Left renal cortex interstitium (tissue), 4 donors: ENCODE data around the gene ELMO1. TPM values are rescaled to one million over a fixed set of nuclear protein-coding genes. Genes with fewer than 3 reads are reported as not detected.

Source experiments
- DNase-seq, 4 donors: peaks; one replicate each; pipeline ENCODE4 v3.0.0-alpha.2; 2013; ENCODE audit warnings: low read depth in 4 of 4, low spot score in 2 of 4, missing footprints in 1 of 4
- polyA plus RNA-seq, 4 donors: library from polyadenylated mRNA; unstranded; fragments of 120-200 nt; gene quantifications; one replicate each; pipeline ENCODE4 v1.2.1, GENCODE V29; 2013; ENCODE audit not compliant: insufficient read length in 4 of 4

Gene ELMO1
- polyA plus RNA-seq, 4 donors = 8.1 to 12.2 (median 9.6) TPM

DNA sequence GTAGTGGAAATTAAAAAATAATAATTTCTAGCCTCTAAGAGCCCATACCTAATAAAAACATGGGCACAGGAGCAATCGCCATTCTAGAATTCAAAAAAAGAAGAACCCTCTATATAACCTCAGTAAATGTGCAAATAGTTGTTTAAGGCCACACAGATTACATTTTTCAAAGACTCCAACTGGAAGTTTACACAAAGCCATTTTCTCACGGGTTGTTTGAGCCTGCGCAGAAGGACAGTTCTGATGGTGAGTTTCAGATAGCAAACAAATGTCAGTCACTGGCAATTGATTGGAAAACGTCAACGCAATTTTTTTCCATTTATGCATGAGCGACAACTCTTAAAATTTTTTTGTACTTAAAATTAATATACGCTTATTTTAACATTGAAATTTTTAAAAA is 23.0 kb upstream of the ELMO1 start:
- no peak for DNase-seq

DNA sequence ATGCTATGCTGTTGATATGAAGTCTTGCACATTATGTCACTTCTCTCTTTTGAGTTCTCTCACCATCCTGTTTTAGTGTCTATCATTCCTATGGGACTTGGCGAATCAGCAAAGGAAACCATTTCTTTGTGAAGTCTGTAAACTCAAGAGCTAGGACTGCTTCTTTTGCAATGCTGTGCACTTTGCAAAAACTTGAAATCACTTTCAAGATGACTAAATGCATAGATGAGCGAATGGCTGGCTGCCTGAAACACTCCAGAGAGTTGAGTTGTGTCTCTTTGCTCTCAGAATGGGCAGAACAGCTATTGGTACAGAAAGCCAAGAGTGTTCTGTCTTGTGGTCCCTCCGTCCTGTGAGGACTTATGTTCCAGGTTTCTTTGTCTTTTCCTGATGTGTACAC is 18.3 kb upstream of the ELMO1 start:
- DNase-seq = no peak

DNA sequence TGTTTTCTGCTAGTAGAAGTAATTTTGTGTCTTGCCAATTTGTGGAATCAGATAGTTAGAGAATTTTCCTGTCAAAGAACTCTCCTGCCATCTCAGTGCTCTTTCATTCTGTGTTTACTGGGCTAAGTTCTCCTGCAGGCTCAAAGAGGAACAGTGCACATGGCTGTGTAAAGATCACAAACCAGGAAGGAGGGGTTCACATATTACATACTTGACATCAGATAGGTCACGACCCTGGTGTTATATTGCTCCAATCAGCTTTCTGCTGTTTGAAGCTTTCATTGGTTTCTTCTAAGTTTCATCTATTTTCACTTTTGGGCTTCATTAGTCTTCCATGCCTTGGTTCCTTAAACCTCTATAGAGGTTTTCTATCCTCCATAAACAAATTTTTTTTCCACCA is 13.5 kb upstream of the ELMO1 start:
- no peak for DNase-seq

DNA sequence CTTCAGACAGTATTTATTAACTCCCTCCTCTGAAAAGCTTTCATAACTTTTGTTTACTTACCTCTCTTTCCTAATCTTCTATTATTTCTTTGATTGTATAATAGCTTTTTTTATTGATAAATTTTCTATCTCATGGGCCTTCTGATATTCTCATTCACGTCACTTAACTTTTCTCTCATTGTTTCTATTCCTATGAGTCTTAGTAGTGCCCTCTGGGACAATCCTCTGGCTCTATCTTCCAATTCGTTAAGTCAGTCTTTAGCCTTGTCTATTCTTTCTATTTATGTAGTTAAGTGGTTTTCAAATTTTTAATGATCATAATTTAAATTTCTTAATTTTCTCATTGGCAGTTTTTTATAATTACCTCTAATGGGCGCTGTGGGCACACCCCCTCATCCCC is 6.4 kb upstream of the ELMO1 start:
- no peak for DNase-seq

DNA sequence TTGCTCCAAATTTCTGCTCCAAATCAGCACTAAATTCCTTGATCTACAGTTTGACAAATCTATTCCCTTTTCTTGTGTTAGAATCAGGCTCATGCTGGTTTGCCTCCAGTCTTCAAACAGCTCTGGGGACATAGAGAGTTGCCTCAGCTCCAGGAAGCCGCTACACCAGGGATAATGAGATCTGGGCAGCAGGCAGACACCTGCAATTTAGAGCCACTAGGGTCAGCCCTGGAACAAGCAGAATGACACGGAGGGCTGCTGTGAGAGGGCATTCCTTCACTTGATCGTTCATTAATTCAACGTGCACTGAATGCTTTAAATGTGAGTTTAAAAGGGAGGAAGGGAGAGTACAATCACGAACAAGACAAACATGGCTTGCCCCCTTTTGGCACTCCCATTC is 3.7 kb upstream of the ELMO1 start:
- no peak for DNase-seq

DNA sequence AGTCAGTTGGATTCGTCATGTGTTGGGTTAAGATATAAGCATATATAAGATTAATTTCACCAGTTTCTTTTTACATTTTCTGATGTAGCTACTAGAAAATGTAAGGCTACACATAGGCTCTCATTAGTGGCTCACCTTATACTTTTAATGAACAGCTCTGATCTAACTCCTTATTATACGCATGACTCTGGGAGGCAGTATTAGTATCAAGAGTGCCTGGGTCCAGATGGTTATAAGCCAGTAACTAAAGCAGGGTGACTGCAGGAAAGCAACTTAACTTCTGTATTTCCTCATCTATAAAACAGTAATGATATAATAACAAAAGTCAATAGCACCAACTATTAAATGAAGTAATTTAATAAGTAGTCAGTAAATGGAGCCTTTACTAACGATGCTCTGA is 1.4 kb upstream of the ELMO1 start:
- DNase-seq = no peak

DNA sequence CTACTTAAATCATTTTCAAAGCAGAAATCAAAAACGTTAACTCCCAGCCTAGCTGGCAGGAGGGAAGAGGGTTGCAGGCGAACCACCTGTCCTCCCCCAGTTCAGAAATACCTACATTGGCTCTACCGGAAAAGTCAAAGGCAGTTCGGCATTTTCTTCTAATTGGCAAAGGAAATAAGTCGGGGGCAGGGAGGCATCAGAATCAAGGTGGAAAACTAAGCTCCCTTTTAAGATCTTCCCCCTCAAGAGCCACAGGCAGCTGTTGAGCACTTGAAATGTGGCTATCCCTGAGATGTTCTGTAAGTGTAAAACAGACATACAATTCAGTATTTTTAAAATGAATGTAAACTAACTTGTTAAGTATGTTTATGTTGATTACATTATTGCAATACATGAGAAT is 957 bp upstream of the ELMO1 start:
- DNase-seq = no peak

DNA sequence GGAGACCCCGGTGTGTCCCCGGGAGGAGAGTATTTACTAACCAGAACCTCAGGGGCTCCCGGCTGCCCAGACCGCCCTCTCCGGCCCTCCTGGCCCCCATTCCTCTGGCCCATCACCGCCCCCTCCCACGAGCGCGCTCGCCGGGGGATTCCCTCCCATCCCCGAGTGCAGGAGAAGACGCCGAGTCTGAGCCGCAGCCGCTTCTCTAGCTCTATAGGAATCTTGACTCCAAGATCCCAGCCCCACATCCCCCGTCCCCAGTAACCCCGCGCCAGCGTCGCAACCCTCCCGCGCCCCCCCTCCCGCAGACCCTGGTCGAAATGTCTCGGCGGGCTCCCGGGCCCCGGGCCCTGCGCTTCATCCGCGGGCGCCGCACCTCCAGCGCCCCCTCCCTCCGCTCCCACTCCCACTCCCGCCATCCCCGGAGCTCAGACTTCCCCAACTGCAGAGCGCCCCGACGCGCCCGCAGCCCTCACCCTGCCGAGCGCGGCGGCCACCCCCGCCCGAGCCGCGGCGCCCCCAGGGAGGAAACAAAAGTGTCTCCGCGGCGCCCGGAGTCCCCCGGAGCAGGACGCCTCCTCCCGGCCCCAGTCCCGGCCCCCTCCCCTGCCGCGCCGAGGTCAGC is 541 bp downstream of the ELMO1 start:
- DNase-seq = peak in 1 of 4 donors; percentile 17

DNA sequence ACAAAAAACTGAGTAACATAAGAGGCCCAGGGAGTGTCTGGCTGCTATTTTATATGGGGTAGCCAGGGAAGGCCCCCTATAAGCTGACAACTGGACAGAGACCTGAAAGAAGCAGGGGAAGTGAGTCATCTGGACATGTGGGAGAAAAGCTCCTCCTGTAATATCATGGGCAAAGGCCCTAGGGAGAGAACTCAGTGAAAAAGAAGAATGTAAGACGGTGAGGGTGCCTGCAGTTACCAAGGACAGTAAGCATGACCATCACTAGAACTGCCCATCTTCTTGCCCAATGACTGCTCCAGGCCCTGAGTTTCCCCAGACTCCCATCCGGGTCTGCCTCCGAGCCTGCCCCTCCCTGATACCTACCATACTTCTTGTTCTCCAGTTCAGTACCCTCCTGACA is 2.3 kb downstream of the ELMO1 start:
- no peak for DNase-seq

DNA sequence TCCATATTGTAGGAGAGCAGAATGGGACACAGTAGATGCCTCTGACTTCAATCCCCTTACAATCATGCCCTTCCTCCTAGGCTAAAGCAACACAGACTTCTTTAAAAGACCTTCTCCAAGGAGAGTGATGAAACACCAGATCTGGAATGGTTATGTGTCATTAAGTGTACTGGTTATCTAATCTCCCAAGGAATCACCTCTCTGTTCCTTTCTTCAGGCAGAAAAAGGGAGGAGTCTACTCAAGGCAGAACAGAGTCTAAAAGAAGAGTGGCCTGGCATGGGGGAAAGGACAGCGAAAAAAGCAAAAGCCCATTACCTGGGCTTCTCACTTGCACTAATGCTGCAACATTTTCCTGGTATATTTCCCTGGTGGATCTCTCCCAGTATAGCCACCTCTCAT is 2.9 kb downstream of the ELMO1 start:
- DNase-seq = no peak

DNA sequence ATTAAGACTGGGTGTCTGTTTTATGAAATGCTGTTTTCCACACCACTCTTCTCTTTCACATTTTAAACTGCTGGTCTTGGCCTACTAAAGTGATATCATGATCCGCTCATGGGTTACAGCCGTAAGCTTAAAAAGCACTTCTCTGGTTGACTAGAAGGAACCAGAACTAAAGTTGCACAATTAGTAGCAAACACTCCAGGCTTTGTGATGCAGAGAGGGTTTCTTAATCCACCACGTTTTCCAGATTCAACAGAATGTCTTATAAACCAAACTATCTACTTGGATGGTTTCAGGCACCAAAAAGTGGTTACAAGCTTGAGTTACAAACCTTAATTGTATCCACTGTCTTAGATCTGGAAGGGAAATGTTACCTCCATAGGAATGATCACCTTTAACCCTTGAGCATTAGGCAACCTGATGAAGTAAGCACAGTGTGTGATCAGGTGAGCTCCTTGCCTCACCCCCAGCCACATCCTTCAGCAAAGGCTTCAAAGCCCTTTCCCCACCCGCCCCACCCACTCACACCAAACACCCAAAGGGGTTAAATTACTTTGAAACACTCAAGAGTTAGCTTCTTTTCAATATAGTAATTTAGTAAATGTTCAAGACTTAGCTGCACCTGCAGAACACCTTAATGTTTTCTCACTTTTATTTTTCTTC is 3.5 kb downstream of the ELMO1 start:
- no peak for DNase-seq

DNA sequence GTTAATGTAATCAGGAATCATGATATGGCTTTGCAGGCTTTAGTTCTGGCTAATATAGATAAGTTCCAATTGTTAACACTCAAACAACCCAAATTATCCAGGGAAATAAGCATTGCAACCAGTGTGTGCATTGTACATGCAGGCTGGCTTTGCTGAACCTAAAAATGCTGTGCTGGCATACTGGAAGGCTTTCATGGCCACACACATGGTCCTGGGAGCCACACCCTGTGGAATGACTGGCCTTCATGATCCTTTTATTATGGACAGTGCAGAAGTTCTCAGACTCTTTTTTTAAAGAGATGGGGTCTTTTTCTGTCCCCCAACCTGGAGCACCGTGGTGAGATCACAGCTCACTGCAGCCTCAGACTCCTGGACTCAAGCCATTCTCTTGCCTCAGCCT is 5.0 kb downstream of the ELMO1 start:
- DNase-seq = no peak

DNA sequence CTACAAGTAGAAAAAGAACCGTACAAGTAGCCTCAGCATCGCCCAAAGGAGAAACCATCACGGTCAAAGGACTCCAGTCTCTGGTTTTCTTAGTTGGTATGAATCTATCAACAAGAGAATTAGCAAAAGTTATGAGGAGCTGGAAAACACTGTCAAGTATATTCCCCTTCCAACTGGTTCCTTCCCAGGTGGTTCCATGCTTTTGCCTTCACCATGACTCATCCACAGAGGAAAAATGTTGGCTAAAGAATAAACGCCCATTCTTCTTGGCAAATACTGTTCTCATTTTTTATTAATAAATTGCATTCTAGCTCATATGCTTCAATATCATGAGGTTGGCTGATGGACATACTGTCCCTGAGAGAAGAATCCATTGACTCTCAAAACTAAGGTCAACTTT is 6.4 kb downstream of the ELMO1 start:
- DNase-seq = no peak

DNA sequence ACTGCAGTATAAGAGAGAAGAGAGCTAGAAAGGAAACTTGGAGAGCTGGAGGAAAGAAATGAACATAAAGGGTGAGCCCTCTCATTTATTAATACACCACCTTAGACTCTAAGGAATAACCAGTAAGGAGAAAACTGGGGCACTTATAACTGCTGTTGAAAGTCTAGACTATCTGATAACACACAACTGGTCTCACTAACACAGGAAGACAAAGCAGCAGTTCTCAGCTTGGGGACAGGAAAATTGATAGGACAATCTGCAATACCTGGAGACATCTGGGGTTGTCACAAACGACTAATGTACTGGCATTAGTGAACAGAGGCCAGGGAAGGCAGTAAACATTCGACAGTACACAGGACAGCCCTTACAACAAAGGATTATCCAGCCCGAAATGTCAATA is 6.8 kb downstream of the ELMO1 start:
- no peak for DNase-seq

DNA sequence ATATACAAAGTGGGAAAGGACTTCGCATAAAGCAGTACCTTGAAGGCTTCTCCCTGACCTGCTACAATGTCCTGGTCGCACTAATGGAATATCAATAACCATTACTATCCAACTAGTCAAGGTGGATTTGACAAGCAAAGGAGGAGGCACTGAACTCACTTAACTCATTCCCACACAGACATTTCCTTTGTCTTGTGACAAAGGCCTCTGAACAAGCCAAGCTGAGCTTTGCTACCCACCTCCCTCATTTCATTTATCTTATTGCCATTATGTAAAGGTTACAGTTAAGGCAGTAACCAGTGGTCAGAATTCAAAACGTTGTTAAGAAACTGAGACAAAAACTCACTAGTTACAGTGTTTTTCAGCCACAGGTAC is 7.3 kb downstream of the ELMO1 start:
- no peak for DNase-seq

DNA sequence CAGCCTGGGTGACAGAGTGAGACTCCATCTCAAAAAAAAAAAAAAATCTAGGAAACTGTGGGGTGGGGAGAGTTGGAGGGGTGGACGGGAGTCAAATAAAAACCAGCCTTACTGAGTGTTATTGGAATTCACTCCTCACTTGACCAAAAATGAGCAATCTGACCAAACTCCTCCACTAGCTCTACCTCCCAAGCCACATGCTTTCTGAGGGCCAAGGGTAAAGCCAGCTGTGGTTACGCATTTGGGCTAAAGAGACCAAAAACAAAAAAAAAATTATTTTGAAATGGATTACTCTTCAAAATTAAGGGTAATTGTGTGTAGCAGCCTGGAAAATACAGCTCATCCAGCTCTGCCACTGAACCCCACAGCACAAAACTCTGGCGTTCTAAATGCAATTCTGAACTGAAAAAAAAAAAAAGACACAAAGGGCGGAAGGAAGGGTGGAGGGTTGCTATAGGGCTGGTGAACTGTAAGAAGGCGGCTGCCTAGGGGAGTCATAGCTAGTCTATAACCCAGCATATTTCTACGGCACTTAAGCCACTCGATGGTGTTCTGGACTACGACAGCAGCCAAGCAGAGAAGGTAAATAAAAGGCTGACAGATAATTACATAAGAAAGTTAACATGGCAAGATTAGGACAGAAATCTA is 7.8 kb downstream of the ELMO1 start:
- no peak for DNase-seq

DNA sequence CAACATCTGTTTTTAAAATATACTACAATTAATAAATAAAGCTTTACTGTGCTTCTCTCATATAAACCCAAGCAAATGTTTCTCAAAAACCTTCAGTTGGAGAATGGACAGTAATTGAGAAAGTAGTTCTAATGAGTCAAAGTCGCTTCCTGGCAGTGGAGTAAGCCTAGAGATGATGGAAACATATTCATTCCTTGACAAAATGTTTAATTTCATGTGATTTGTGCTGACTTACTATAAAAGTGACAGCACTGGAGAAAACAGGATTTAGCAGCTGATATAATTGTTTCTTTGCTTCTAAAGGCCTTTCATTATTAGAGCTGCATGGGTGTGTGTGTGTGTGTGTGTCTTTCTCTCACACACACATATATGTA is 9.0 kb downstream of the ELMO1 start:
- no peak for DNase-seq

DNA sequence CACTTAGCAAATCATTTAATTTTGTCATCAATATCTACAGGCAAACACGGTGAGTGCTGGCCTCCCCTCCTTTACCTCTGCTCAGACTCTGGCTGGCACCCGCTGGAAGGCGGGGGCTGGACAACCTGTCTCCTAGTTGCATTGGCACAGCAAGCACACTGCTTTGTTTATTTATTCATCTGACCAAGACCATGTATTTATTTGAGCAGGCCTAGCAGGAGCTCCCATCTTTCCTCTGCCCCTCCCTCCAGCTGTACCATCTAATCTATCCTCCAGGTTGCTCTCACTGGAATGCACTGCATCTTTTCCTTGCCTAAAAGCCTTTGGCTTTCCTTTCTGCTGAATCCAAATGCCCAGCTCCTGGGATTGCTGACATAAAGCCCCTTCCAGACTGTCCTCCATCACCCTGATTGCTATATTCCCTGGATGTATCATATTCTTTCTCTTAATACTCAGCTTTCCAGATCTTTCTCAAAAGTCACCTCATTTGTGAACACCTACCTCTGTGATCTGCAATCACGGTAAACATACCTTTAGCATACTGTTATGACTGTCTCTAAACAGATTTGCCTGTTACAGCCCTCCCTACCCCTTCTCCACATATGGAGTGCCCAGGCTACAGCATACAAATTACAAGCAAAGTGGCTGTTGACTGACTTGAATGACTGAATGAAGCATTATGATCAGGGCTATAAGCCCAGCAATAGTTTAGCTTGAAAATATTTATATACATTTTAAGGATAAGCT is 9.6 kb downstream of the ELMO1 start:
- DNase-seq = no peak

DNA sequence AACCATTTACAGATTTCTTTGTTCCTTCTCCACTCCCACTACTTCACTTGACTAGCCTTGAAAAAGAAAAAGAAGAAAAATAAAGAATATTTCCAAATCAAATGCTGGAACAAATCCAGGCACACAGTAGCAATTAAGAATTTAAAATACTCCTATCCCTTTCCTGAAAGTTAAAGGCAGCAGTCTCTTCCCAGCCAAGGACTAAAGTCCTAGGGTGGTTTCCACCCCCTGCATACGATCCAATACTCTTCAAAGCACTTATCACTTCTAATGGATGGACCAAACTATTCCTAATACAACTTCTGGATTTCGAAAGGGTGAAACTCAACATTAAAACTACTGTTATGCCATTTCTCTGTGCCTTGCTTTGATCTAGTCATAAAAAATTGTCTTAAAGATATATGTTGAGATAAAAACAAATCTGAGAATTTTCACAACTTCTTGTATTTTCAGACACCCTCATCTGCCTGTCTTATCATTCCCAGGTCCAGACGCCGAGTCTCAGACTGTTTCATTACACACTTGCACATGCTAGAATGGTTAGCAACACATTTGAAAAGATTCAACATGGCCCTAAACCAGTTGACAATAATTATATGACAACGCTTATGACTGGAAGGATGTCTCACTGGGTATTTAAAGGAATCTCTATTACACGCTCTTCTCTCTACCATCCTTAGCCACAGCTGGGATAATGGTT is 13.4 kb downstream of the ELMO1 start:
- no peak for DNase-seq

DNA sequence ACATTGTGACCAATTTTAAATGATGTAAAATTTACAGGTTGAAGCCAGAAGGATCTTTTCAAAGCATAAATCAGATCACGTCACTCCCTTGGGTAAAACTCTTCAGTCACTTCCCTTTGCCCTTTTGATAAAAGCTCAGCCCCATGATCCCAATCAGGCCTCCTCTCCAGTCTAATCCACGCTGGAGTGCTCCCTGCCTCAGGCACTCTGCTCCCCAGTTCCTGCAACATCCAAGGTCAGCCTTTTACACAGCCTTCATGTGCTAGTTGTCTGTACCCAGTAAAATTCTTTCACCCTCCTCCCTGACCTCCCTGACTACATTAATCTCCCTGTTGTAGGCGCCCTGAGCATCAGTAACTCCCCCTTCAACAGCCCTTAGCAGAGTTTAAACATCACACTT is 14.1 kb downstream of the ELMO1 start:
- no peak for DNase-seq

DNA sequence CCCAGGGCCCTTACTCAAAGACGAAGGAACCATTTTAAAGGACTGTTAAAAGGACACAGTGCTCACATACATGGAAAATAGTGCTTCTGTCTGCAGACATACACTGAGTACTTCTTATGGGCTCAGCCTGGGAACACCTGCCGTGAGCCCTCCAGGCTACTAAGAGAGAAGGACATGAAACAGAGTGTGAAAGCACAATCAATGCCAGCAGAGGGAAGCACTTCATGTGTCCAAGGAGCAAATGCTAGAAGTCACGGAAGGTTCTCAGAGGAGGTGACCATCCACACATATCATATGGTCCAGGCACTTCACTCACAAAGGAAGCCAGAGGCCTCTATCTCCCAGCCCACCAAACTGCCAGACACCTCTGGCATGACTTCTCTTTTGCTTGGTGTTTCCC is 15.5 kb downstream of the ELMO1 start:
- DNase-seq = no peak
